Inflammatory macrophage treated with lipopolysaccharide for 4 hours (primary cell): ENCODE measurements around the gene C10orf105.
A peak's percentile ranks its signal among the peaks of the same experiment; 100 is the strongest.

Source experiments
- DNase-seq: peaks from one replicate; pipeline ENCODE4 v3.0.0-alpha.2; 2020

C10orf105 gene

DNA sequence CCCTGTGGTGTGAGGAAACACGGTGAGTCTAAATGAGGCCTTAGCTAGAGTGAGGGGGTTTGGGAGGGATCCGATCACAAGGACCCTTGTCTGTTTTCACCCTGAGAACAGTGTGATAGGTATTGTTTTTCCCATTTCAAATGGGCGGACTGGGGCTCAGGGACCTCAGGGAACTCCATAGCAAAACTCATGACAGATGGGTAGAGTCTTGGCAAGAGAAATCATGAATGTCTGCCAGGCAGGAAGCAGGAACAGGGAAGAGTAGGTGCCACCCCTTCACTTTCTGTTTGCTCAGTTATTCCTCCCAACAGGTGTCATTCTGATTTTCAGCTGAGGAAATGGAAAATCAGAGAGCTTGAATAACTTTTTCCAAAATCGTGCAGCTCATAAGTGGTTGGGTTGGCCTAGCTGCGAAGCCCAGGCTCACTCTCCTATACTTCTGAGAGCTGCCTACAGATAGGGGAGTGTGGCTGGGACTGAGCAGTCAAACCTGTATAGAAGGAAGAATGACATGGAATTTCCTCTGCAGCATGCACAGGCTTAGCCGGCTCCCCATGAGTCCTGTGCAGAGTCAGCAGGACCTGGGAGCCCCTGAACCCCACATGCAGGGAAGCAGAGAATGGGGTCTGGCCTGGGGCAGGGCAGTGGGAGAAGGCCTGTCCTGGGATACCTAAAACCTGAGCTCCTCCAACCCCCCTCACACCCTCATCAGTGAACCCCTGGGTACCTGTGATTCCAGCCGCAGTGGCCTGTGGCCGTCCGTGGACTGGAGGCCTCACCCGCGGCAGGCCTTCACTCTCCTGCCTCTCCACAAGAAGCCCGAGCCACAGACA, 17.6 kb upstream of the C10orf105 start:
- no peak for DNase-seq

GRCh38 chr10:71736570-71736952, 17.0 kb upstream of the C10orf105 start:
- DNase-seq: no peak

DNA sequence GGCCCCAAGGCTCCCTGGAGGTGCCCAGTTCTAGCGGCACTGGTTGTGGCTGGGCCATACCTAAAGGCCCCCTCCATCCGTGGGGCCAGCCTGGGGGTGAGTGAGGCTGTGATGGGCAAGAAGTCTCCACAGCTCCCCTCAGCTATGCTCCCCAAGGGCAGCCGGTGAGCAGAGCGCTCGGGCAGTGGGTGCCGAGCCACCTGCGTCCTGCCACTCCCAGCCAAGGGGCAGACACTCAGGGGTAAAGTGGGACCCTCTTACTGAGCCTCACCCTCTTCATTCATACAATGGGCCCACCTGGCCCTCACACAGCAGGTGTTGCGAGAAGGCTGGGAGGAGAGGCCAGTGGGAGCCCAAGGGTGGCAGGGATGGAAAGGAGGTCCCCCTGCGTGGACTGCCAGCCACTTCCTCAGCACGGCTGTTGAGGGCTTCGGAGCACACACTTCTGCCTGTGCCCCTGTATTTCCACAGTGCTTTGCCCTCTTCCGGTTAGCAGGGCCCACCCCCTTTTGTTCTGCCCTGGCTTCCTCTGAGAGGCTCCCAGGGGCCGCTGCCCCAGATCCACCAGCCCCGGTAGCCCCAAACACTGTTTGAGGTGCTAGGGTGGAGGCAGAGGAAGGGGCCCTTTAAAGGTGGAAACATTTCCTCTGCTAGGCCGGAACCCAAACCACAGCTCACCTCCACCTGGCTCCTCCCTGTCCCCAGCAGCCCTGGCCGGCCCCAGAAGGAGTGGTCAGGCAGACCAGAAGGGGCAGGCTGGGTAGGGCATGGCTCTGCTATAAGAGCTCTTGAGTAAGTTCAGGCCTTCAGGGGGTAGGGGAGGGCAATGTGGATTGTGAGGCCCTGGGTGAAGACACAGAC, 16.4 kb upstream of the C10orf105 start:
- DNase-seq: no peak

DNA sequence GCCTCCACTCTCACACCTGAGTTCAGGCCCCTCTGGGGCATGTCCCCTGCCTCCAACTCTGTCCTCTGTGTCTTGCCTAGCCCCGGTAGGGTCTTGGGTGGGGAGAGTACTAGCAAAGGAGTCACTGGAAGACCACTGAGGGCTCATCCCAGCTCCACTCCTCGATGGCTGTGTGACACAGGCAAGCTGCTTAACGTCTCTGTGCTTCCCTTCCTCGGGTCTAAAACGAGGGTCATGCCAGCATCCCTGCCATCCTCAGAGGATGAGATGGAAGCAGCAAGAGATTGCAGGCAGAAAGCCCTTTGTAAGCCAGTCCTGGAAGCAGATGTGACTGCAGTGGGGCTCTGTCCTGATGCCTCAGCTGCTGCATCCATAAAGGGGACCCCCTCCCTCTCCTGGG, 15.2 kb upstream of the C10orf105 start:
- DNase-seq: no peak

DNA sequence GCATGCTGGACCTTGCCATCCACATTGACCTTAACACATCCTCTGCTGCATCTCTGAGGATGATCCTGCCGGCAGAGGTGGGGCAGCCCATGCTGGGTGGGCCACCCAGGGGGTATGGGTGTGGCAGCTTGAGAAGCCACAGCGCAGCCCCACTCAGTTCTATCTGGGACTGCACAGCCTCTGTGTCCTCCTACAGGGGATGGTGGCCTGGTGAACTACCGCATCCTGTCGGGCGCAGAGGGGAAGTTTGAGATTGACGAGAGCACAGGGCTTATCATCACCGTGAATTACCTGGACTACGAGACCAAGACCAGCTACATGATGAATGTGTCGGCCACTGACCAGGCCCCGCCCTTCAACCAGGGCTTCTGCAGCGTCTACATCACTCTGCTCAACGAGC, 12.2 kb upstream of the C10orf105 start:
- DNase-seq: no peak

GRCh38 chr10:71729161-71729636, 9.6 kb upstream of the C10orf105 start:
- peak; percentile 66 for DNase-seq

DNA sequence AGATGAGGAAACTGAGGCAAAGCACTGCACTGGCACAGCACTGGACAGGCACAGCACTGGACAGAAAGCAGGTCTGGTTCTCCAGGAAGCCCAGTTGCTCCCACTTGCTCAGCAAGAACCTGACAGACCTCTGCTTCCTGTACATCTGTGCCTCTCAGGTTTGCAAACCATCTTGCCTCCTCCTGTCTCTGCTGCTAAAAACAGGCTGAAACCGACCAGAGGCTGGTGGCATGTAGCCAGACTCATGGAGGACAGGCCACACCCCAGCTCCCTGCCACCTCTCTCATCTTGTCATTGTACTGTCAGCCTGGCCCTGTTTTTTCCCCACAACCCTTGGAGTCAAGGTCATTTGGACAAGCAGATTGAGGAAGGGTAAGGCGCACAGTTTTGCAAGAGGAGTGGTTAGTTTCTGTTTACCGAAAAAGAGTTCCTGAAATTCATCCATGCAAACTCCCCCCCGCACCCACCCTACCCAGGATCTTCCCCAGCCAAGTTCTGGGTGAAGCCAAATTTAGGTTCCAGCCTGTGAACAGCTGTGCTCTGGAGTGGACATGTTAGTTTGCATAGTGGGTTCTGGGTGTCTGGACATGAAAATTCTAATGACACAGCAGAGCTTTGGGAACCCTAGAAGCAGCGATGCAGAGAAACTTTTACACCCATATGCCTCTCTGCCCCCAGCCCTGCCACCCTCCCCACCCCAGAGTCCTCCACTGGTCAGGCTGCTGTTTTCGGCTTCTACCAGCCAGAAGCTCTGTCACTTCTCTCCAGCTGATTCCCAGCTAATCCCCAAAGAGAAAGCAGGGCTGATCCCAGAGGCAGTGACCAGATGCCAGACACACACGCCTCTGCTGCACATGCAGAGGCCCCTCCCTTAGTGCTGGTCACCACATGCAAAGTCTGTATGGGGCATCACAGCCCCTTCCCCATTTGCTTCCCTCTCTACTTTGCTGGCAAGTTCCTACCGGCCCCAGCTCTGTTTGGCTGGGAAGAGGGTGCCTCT, 8.5 kb upstream of the C10orf105 start:
- DNase-seq: peak; percentile 81

DNA sequence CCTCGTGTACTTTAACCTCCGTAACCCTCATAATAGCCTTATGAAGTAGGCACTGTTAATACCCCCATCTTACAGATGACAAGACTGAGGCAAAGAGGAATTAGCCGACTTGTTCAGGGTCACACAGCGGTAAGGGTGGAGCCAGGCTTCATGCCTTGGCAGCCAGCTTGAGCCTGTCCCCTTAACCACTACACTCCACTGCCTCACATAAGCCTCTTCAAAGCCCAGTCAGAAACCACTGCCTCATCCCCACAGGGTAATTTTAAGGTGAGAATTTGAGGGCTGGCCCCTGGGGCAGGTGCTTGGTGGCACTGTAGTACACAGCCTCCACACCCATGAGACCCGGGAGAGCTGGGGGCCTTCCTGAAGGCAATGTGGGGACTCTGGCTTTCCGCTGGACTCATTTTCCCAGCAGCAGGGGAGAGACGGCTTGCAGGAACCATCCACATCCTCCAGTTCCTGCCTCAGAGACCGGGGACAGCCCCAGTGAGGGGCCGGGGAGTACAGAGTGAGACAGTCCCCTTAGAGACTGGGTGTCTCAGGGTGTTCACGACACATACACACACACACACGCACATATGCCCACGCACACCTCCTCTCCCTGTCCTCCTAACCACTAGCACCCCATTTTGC, 7.6 kb upstream of the C10orf105 start:
- peak; percentile 43 for DNase-seq

DNA sequence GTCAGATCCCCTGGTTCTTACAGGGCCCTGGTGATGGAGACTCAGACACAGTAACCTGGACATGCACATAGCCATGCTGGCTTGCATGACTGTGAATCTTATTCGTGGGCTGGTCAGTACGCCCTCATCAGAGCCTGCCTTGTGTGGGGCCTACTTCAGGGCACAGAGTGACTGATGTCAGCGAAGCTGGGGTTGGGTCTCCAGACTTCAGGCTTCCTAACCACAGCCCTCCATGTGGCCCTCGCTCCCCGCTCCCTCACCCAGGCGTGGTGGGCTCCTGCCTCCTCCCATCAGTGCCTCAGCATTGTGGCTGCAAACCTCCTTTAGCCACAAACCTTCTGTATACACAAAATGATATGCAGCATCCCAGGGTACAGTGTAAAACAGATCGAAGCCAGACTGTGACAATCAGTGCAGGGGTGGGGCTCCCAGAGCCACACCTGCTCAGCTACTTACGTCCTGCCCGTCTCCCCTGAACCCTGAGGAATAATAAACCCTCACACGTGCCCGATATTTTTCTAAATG, 7.1 kb upstream of the C10orf105 start:
- DNase-seq: no peak

- peak; percentile 55 for DNase-seq
Observed at GRCh38 chr10:71725998-71726579, 6.5 kb upstream of the C10orf105 start.

DNA sequence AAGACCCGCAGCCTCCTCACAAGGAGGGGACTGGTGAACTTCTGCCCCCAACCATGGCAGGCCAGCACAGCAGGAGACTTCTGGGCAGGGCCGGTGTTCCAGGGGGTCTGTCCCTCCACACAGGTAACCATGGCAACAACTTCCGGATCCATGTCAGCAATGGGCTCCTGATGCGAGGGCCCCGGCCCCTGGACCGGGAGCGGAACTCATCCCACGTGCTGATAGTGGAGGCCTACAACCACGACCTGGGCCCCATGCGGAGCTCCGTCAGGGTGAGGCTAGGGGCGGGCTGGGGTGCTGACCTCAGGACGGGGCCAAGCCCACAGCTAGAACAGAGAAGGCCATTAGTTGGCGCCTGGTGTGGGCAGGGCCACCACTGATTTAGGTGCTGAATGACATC, 5.7 kb upstream of the C10orf105 start:
- DNase-seq: no peak

- DNase-seq: no peak
Observed at GRCh38 chr10:71724539-71724938, 5.0 kb upstream of the C10orf105 start.

DNA sequence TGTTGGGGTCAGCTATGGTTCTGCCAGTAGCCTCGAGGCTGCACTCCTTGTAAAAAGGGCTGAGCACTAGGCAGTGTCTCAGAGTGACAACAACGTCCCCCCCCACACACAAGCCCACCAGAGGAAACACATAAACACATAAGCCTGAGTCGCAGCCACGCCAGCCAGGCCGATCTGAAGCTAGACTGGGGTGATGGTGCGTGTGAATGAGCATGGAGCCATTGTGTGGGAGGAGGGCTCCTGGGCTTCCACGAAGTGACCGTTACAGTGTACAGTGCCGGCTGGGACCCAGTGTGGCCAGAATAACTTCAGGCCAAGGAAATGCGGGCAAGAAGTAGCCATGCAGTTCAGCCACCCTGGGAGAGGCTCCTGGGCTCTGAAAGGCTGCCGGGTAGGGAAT, 3.7 kb upstream of the C10orf105 start:
- DNase-seq: no peak

DNA sequence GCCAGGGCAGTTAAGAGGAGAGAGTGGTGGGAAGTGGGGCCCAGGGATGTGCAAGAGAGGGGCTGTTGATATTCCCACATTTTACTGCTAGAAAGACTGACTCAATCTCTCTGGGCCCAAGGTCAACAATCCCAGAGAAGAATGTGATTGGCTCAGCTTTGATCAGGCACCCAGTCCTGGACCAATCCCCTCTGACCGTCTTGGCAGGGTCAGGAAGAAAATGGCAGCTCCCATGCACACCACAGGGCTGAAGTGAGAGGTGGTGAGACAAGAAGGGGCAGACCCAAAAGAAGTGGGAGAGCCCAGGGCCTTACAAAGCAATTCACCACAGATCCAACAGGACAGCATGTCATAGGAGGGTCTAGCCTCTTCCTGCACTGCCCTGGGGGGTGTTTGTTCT, 3.3 kb upstream of the C10orf105 start:
- no peak for DNase-seq

DNA sequence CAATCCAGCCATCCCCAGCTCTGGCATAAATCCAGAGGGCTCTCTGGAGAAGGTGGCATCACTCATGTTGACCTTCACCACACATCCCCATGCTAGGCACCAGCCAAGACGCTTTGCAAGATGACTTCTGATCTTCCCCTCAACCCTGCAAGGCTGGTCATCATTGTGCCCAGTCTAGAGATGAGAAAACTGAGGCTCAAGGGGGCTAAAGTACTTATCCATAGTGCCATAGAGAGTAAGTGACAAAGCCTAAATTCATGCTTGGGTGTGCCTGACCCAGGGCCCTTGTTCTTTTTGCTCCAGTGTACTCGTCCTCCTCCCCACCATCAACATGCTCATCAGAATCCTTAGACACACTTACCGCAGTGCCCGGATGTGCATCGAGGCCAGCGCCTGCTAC, 1.7 kb upstream of the C10orf105 start:
- no peak for DNase-seq

DNA sequence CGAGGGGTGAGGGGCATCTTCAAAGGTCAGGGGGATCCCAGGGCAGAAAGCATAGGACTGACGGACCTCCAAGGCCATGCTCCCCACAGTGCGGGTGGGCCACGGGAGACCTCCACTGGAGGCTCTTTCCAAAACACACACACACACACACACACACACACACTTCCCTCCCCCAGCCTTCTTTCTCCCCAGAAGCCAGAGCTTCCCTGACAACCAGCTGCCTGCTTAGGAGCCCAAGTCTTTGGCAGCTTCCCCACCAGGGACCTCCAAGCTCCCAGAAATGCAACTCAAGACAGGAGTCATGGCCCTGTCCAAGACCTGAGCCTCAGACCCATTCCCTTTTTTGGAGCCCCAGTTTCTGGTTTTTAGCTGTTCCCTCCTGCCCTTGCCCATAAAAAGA, 710 bp upstream of the C10orf105 start:
- DNase-seq: no peak

DNA sequence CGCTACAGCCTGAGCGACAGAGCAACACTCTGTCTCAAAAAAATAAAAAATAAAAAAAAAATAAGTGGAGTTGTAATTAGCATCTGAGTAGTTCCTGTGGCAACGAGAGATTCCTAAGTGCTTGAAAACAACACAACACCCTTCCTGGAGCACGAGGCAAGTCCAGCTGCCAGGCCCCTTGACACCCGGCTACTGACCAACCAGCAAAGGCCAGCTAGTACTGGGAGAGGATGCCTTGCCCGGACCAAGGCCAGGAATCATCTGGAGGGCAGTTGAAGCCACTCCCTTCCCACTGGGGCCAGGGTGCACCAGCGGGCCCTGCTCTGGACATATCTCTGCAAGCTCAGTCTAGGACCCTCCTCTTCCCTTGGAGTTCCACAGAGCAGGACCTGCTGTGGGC, 536 bp downstream of the C10orf105 start:
- DNase-seq: no peak

GRCh38 chr10:71718165-71718698, 1.3 kb downstream of the C10orf105 start:
- DNase-seq: no peak

GRCh38 chr10:71717551-71717951, 2.0 kb downstream of the C10orf105 start:
- no peak for DNase-seq

DNA sequence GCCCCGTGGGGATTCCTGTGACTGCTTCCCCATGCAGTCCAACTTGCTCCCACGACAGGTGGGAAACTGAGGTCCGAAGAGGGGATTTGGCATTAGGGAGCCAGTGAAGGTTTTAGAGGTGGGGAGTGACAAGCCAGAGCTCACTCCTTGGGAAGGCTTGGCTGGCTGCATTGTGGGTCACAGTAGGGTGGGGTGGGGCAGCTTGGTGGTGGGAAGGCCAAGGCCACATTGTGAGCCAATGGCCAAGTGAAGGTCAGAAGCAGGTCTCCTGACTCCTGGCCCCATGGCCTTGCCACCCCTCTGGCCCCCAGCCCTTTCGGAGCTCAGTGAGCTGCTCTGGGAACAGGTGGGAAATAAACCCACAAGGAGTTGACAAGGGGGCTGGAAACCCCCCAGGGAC, 2.5 kb downstream of the C10orf105 start:
- no peak for DNase-seq

- DNase-seq: no peak
Observed at GRCh38 chr10:71716426-71716825, 3.2 kb downstream of the C10orf105 start.
